ENCODE results near the gene FANCM. TPM values are rescaled to one million over a fixed set of nuclear protein-coding genes. Genes with fewer than 3 reads are reported as not detected.
"Not testable (repeated sequence)": the region's sequence is repeated elsewhere in the genome, so short reads cannot be mapped to it uniquely, and the experiment has no call there.

The FANCM gene
- total RNA-seq, 1 experiment from 2014 or later = 11.9 TPM

GRCh38 chr14:45214341-45214740 is 78.6 kb downstream of the FANCM start:
- peaks cover 31 to 76% (median 60%) of the 10 kb centered on the region in 3 experiments for H3K36me3 Mint-ChIP-seq (ENCODE audit: insufficient read depth in 1 of 3, low read depth in 3 of 3)

More at GRCh38 chr14:45214341-45214740, 78.6 kb downstream of the FANCM start:
- not testable (repeated sequence) for H3K4me2 ChIP-seq (ENCODE audit: insufficient read depth, insufficient read length, low read length); H2AFZ ChIP-seq (ENCODE audit: low read length); H3K4ac ChIP-seq (ENCODE audit: low read depth, low read length); DNase-seq; H3K9me3 Mint-ChIP-seq; H3K79me2 ChIP-seq (ENCODE audit: insufficient read depth, low read length); H3K9ac ChIP-seq (ENCODE audit: extremely low read depth, insufficient read length, low read length); H3K9me3 ChIP-seq (ENCODE audit: control insufficient read depth, low read depth, low read length); H3K27ac ChIP-seq (ENCODE audit: insufficient read length, low read depth, low read length); H3K27me3 Mint-ChIP-seq (ENCODE audit: low read depth); H4K8ac ChIP-seq (replicated peaks; ENCODE audit: insufficient read length, low read depth, low read length); H2BK120ac ChIP-seq (ENCODE audit: low read depth, low read length, poor library complexity, severe bottlenecking); H3T11ph ChIP-seq (ENCODE audit: low read length); H3K23me2 ChIP-seq (ENCODE audit: insufficient read length, low read depth, low read length, poor library complexity, severe bottlenecking); H2BK20ac ChIP-seq (ENCODE audit: low read depth, low read length, poor library complexity, severe bottlenecking); H3K4me1 ChIP-seq (ENCODE audit: insufficient read depth, low read length); H4K5ac ChIP-seq (ENCODE audit: insufficient read length, low read depth, low read length); H2BK15ac ChIP-seq (ENCODE audit: low read depth, low read length); H3K14ac ChIP-seq (ENCODE audit: insufficient read depth, low read length); H4K20me1 ChIP-seq (ENCODE audit: control insufficient read depth, insufficient read depth, insufficient read length); H3K56ac ChIP-seq (ENCODE audit: insufficient read length, low read depth, low read length); H3K27ac Mint-ChIP-seq; H2BK5ac ChIP-seq (ENCODE audit: insufficient read length, low read length); H4K91ac ChIP-seq (ENCODE audit: insufficient read length, low read depth, low read length); H3K18ac ChIP-seq (ENCODE audit: insufficient read length, low read depth, low read length); H2BK12ac ChIP-seq (ENCODE audit: insufficient read length, low read depth, low read length); H3K27me3 ChIP-seq (ENCODE audit: insufficient read depth, low read length); H3K23ac ChIP-seq (ENCODE audit: insufficient read length, low read depth, low read length); H2AK5ac ChIP-seq (ENCODE audit: insufficient read length, low read length); H3K4me3 Mint-ChIP-seq; H3K79me1 ChIP-seq (ENCODE audit: insufficient read depth, low read depth, low read length, poor library complexity, severe bottlenecking)
- WGBS (ENCODE audit: extremely low coverage, insufficient read length, low lambda C conversion rate) = no CpG with 5 or more reads among the region's 6 CpGs
- peaks cover 8 to 15% of the 10 kb centered on the region in 2 experiments for H3K4me1 Mint-ChIP-seq

All from H9 (cell line).